8988T (cell line): ENCODE results near the gene NPAS3.

Experiments
- DNase-seq: peaks from one replicate; pipeline ENCODE4 v3.0.0; 2011

NPAS3 gene

GRCh38 chr14:32940711-32941667 is 2.3 kb downstream of the NPAS3 start:
- DNase-seq, result no peak

GRCh38 chr14:32941668-32942065 is 3.0 kb downstream of the NPAS3 start:
- DNase-seq, result no peak

- no peak for DNase-seq
Measured at GRCh38 chr14:32947081-32947480, 8.4 kb downstream of the NPAS3 start.

- DNase-seq, result no peak
Measured at GRCh38 chr14:32947792-32948191, 9.1 kb downstream of the NPAS3 start.

GRCh38 chr14:32950584-32950983 is 11.9 kb downstream of the NPAS3 start:
- no peak for DNase-seq

GRCh38 chr14:32967421-32967820 is 28.7 kb downstream of the NPAS3 start:
- no peak for DNase-seq

- DNase-seq, result no peak
Measured at GRCh38 chr14:32968972-32969544, 30.4 kb downstream of the NPAS3 start.

GRCh38 chr14:32977913-32978312 is 39.2 kb downstream of the NPAS3 start:
- no peak for DNase-seq

- DNase-seq, result no peak
Measured at GRCh38 chr14:32978691-32979255, 40.1 kb downstream of the NPAS3 start.

- DNase-seq, result no peak
Measured at GRCh38 chr14:32980178-32980901, 41.7 kb downstream of the NPAS3 start.

- DNase-seq, result no peak
Measured at GRCh38 chr14:32980902-32981501, 42.3 kb downstream of the NPAS3 start.

GRCh38 chr14:32984241-32984930 is 45.7 kb downstream of the NPAS3 start:
- no peak for DNase-seq

- DNase-seq, result no peak
Measured at GRCh38 chr14:32985866-32986265, 47.2 kb downstream of the NPAS3 start.

- DNase-seq, result no peak
Measured at GRCh38 chr14:32986791-32987540, 48.3 kb downstream of the NPAS3 start.

- no peak for DNase-seq
Measured at GRCh38 chr14:32991691-32992090, 53.0 kb downstream of the NPAS3 start.

GRCh38 chr14:32993921-32994320 is 55.2 kb downstream of the NPAS3 start:
- no peak for DNase-seq

- DNase-seq, result no peak
Measured at GRCh38 chr14:32996343-32996742, 57.7 kb downstream of the NPAS3 start.

GRCh38 chr14:32998433-32998832 is 59.8 kb downstream of the NPAS3 start:
- no peak for DNase-seq

- no peak for DNase-seq
Measured at GRCh38 chr14:33009673-33010072, 71.0 kb downstream of the NPAS3 start.

- DNase-seq, result no peak
Measured at GRCh38 chr14:33010495-33010894, 71.8 kb downstream of the NPAS3 start.

- no peak for DNase-seq
Measured at GRCh38 chr14:33014710-33015109, 76.0 kb downstream of the NPAS3 start.

- DNase-seq, result no peak
Measured at GRCh38 chr14:33016613-33017012, 77.9 kb downstream of the NPAS3 start.
